HG03025 (cell line): ENCODE measurements around the gene MOV10.
"Not testable (repeated sequence)": the region's sequence is repeated elsewhere in the genome, so short reads cannot be mapped to it uniquely, and the experiment has no call there.

Source experiments
- ATAC-seq: cut with Tn5 transposase; IDR thresholded peaks from one replicate; pipeline ENCODE4 v1.9.1; 2021; ENCODE audit warnings: mild to moderate bottlenecking, moderate library complexity; ENCODE audit not compliant: unreplicated experiment, low FRiP score

The MOV10 gene

GRCh38 chr1:112728306-112728971 is 54.0 kb downstream of the MOV10 start:
- not testable (repeated sequence) for ATAC-seq

DNA sequence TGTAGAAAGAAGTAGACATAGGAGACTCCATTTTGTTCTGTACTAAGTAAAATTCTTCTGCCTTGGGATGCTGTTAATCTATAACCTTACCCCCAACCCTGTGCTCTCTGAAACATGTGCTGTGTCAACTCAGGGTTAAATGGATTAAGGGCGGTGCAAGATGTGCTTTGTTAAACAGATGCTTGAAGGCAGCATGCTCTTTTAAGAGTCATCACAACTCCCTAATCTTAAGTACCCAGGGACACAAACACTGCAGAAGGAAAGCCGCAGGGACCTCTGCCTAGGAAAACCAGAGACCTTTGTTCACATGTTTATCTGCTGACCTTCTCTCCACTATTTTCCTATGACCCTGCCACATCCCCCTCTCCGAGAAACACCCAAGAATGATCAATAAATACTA is 54.6 kb downstream of the MOV10 start:
- not testable (repeated sequence) for ATAC-seq

- ATAC-seq, result no peak
Observed at GRCh38 chr1:112729909-112730308, 55.5 kb downstream of the MOV10 start.

DNA sequence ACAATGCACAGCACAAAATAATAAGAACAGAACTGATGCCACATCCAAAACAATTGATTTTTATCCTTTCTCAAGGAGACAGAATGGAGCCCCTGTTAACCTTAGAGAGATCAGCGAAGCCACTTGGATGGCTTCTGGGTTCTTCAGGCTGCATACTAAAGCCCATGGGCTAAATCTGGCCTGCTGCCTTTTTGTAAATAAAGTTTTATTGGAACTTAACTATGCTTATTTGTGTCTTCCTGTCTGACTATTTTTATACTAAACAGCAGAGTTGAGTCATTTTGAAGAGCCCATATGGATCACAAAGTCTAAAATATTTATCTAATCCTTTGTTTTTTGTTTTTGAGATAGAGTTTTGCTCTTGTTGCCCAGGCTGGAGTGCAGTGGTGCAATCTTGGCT is 57.0 kb downstream of the MOV10 start:
- ATAC-seq, result no peak

- no peak for ATAC-seq
Observed at GRCh38 chr1:112735752-112736151, 61.3 kb downstream of the MOV10 start.

DNA sequence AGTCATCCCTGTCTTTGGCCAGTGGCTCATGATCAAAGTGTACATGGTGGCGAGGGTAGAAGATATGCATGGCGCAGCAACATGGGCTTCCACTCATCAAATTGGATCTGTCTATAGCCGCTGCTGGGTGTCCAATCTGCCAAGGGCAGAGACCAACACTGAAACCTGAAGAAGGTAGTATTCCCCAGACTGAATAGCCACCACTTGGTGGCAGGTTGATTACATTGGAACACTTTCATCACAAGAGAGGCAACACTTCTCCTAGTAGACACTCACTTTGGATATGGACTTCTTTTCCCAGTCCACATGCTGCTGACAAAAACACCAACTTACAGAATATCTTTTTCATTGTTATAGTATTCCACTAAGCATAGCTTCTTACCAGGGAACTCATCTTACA is 63.1 kb downstream of the MOV10 start:
- ATAC-seq, result no peak

- no peak for ATAC-seq
Observed at GRCh38 chr1:112743174-112744008, 68.9 kb downstream of the MOV10 start.

GRCh38 chr1:112744009-112744578 is 69.6 kb downstream of the MOV10 start:
- no peak for ATAC-seq

- ATAC-seq, result no peak
Observed at GRCh38 chr1:112748396-112748795, 73.9 kb downstream of the MOV10 start.
